Stimulated activated CD8-positive, alpha-beta memory T cell treated with anti-CD3 and anti-CD28 coated beads, Interleukin-7, amount 100 ng/mL, for 48 hours (primary cell): ENCODE results near the gene MINDY3.

Experiments used
- DNase-seq, 2 donors: peaks; one replicate each; pipeline ENCODE4 v3.0.0-alpha.2; 2020; ENCODE audit warnings: low read depth in 1 of 2; ENCODE audit errors: extremely low read depth in 1 of 2

The MINDY3 gene

GRCh38 chr10:15739254-15739970 lies 120.9 kb downstream of the MINDY3 start:
- DNase-seq: no peak

GRCh38 chr10:15738270-15738925 lies 121.9 kb downstream of the MINDY3 start:
- no peak for DNase-seq

- DNase-seq: no peak
These were observed 122.7 kb downstream of the MINDY3 start for GRCh38 chr10:15737656-15738055.

- no peak for DNase-seq
These were observed 124.5 kb downstream of the MINDY3 start for GRCh38 chr10:15735763-15736162.

GRCh38 chr10:15730341-15730740 lies 130.0 kb downstream of the MINDY3 start:
- no peak for DNase-seq

- DNase-seq: no peak
These were observed 130.4 kb downstream of the MINDY3 start for GRCh38 chr10:15729890-15730289.
